GM19455 (cell line): ENCODE measurements around the gene ELOVL4.

ENCODE experiments used
- ATAC-seq: cut with Tn5 transposase; IDR thresholded peaks from one replicate; pipeline ENCODE4 v1.9.1; 2021; ENCODE audit not compliant: unreplicated experiment

ELOVL4 gene

DNA sequence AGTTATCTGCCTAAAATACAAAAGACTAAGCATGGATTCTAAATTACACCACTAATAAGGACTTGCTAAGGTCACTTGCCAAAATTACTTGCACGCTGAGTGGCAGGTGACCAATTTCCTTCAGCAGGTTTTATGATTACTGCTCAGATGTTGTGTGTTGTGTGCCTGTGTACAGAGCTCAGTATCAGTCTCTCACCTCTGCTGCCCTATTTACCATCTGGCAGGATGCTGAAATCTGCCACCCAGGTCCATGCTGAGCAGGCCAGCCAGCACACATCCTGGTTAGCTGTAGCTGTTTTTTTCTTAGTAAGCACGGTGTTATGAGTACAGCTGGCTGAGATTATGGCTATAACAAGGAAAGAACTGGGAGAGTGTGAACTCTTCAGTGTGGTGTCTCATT lies 34.0 kb downstream of the ELOVL4 start:
- ATAC-seq: no peak

- no peak for ATAC-seq
Measured at GRCh38 chr6:79911992-79912391, 35.4 kb downstream of the ELOVL4 start.

DNA sequence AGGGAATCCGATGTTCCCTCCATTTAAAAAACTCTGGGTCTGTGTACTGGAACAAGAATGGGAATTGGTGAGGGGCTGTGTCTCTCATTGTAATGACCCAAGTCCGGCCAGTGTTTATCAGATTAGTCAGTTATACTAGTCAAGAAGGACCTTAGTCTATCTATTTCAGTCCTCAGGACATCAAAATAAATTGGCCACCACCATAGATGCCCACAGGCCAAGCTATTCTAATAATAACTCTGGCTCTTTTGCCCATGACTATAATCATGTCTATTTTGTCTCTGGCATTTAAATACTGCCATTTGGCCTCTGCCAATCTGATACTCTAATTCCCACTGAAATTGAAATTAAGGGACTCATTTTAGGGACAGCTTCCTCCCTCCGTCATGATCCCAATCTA lies 37.8 kb downstream of the ELOVL4 start:
- no peak for ATAC-seq

DNA sequence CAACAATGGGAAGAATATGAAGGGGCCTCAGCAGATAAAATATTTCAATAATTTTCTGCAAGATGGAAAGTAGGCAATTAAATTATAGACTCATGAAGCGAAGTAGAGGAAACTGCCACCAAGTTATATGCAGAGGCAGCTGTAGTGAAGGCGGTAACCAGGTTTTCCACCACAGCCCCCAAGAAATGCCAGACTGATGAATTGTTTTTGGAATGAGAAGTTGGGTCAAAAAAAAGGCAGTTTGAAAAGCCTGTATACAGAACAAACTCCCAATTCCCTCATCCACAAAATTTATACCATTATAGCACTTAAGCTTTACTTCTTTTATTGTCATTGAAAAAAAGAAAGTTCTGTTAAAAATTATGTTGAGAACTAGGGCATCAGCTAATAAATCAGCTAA lies 45.3 kb downstream of the ELOVL4 start:
- ATAC-seq: no peak

GRCh38 chr6:79898076-79898475 lies 49.3 kb downstream of the ELOVL4 start:
- ATAC-seq: no peak

DNA sequence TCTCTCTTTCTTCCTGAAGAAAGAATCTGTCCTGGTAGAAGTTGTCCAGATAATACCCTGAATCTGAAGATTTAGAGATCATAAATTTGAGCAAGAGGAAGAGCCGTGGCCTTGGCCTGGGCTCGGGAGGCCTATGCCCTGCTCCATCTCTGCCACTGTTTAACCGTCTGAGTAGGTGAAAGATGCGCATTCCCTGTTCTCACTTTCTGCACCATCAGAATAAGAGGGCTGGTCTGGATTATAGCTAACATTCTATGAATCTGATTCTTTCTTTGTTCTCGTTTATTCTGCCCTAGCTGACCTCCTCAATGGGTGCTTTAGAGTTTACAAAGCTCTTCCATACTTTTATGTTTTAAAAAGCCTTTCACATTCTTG lies 51.3 kb downstream of the ELOVL4 start:
- ATAC-seq: no peak

GRCh38 chr6:79895382-79896074 lies 51.8 kb downstream of the ELOVL4 start:
- ATAC-seq: no peak

- ATAC-seq: no peak
Measured at GRCh38 chr6:79894939-79895338, 52.4 kb downstream of the ELOVL4 start.

GRCh38 chr6:79888587-79888986 lies 58.8 kb downstream of the ELOVL4 start:
- no peak for ATAC-seq

DNA sequence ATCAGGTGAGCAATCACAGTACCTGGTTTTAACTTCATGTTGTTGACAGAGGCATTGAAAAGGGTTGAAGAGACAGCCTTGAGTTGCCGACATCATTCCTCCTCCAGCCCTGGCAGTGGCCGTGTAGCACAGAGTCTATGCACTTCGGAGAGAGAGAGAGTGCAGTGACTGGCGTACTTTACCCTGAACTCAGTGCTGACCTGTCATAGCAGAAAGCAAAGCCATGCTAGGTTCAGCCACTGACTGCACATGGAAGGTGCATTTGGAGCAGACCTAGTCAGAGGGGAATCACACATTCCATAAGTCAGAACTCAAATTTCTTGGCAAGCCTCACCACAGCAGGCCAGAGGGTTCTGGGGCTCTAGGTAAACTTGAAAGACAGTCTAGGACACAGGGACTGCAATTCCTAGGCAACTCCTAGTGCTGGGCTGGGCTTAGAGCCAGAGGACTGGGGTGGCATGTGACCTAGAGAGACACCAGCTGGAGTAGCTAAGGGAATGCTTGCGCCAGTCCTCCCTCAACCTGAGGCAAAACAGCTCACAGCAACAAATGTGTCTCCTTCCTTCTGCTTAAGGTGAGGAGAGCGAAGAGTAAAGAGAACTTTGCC lies 69.1 kb downstream of the ELOVL4 start:
- no peak for ATAC-seq

GRCh38 chr6:79874531-79875134 lies 72.7 kb downstream of the ELOVL4 start:
- no peak for ATAC-seq

DNA sequence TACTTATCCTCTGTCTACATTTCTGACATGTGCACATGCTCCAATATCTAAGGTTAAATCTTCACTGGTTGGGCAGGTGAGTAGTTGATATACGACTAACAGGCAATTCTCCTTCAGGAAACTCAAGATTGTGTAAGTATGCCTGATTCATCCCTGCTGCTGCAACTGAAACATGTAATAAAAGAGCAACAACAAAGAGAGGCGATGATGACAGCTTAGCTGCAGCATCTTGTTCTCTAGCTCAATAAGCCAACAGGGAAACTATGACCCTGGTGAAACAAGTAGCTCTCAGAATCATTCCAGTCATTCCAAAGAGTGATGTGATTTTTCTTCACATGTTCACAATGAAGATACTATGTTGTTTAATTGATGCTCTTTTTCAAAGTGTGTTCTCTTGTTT lies 74.4 kb downstream of the ELOVL4 start:
- no peak for ATAC-seq

- ATAC-seq: no peak
Measured at GRCh38 chr6:79872303-79872702, 75.0 kb downstream of the ELOVL4 start.

GRCh38 chr6:79869600-79870084 lies 77.7 kb downstream of the ELOVL4 start:
- ATAC-seq: peak; percentile 100

GRCh38 chr6:79869184-79869583 lies 78.2 kb downstream of the ELOVL4 start:
- no peak for ATAC-seq

GRCh38 chr6:79868098-79868722 lies 79.1 kb downstream of the ELOVL4 start:
- peak; percentile 36 for ATAC-seq
